GM13977 (cell line): ENCODE data around the gene ADAMTSL3.

ENCODE experiments used
- DNase-seq: peaks from one replicate; pipeline ENCODE4 v3.0.0; 2012; ENCODE audit warnings: low spot score
- in situ Hi-C: fragments of 300-500 bp; cut with MboI; formaldehyde crosslinking; loops from one replicate; pipeline ENCODE4 v1.12.0; 2022; ENCODE audit warnings: low sequenced_read_pairs, low pct_unique_long_range_greater_than_20kb, mixed read lengths, inconsistent platforms; ENCODE audit not compliant: unreplicated experiment
- TF ChIP-seq, protein P1 (sequence below): IDR thresholded peaks from 2 replicates; pipeline ENCODE4 v1.5.1; 2012; ENCODE audit warnings: mild to moderate bottlenecking, control low read depth; ENCODE audit not compliant: insufficient read depth; ENCODE audit errors: extremely low read depth, missing control alignments

ADAMTSL3 gene

DNA sequence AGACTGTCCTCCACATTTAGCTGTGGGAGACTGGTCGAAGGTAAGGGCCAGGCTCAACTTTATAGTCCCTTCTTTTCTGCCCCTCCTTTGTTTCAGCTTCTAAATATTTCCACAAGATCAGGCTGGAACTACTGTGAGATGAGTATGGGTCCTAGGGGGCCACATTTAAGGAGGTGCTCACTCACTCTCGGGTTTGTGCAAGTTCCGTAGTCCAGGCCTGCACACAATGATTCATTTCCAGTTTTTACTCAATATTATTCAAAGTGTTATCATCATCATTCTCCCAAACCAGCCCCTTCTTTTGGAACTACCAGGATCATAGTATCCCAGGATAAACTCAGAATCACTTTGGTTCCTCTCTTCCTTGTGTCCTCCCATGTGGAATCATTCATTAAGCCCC, 289.1 kb downstream of the ADAMTSL3 start:
- no peak for DNase-seq
- TF ChIP-seq, protein P1, sequence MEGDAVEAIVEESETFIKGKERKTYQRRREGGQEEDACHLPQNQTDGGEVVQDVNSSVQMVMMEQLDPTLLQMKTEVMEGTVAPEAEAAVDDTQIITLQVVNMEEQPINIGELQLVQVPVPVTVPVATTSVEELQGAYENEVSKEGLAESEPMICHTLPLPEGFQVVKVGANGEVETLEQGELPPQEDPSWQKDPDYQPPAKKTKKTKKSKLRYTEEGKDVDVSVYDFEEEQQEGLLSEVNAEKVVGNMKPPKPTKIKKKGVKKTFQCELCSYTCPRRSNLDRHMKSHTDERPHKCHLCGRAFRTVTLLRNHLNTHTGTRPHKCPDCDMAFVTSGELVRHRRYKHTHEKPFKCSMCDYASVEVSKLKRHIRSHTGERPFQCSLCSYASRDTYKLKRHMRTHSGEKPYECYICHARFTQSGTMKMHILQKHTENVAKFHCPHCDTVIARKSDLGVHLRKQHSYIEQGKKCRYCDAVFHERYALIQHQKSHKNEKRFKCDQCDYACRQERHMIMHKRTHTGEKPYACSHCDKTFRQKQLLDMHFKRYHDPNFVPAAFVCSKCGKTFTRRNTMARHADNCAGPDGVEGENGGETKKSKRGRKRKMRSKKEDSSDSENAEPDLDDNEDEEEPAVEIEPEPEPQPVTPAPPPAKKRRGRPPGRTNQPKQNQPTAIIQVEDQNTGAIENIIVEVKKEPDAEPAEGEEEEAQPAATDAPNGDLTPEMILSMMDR = no peak
- in situ Hi-C loops = no loop called here

DNA sequence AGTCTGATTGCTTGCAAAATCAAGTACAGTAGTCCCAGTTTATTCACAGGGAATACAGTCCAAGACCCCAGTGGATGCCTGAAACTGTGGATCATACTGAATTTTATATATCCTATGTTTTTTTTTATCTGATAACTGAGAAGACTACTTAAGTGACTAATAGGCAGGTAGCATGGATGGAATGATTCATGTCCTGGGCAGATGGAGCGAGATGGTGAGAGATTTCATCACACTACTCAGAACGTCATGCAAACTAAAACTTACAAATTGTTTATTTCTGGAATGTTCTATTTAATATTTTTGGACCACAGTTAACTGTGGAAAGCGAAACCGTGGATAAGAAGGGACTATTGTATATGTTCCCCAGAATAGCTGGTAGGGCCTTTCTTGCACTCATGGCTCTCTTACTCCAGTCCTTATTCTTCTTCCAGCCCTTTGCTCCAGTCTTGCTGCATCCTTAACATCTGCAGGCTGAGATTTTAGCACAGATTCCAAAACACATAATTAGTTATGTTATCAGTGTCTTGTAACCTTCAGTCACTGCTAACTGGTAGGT, 290.0 kb downstream of the ADAMTSL3 start:
- in situ Hi-C loops = no loop called here
- TF ChIP-seq, protein P1 = no peak

DNA sequence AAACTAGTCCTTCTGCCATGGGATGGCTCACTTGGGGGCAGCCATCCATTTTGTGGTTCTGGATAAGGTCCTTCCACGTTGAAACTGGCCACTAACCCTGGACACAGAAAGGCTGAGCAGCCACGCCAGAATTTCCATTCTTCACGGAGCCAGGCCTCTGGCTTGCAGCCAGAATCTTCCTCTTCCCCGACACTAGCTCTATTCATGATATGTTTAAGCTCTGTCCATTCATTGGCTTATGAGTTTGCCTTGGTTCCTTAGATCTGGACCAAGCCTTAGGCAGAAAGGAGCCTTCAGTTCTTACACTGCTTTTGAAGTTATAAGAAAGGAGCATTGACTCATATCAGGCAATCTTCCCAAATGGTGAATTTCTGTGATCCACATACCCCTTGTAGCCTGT, 293.2 kb downstream of the ADAMTSL3 start:
- in situ Hi-C loops = no loop called here
- TF ChIP-seq, protein P1 = no peak
- DNase-seq = no peak

More for the DNA sequence above, 290.0 kb downstream of the ADAMTSL3 start:
- DNase-seq = no peak

DNA sequence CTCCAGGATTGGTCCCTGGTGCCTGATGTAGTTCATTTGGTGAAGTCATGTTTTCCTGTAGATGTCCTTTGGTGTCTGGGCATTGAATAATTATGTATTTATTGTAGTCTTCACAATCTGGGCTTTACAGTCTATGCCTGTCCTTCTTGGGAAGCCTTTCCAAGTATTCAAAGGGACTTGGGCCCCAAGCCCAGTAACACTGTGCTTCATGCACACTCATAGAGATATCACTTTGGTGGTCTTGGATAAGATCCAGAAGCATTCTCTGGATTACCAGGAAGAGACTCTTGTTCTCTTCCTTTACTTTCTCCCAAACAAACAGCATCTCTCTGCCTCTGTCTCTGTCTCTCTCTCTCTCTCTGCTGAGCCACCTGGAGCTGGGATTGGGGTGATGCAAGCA, 300.6 kb downstream of the ADAMTSL3 start:
- TF ChIP-seq, protein P1 = no peak
- in situ Hi-C loops = no loop called here
- DNase-seq = no peak

DNA sequence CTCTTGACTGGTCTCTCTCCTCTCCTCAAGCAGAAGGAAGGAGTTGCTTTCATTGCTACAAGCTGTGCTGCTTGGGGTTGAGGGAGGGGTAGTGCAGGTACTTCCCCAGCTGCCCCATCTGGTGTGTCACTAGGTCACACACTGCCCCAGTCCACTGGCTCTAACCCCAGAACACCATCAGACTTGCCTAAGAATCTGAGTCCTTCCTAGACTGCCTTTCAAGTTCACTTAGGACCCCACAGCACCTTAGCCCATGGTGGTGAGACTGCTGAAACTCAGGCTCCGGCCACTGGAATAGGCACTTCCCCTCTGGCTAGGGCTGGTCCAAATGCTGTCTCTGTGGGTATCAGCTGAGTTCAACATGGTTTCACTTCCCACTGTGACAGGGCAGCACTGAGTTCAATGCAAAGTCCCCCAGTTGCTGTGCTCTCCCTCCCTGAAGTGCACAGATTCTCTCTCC, 301.9 kb downstream of the ADAMTSL3 start:
- no peak for DNase-seq
- TF ChIP-seq, protein P1 = no peak
- in situ Hi-C loops = no loop called here

DNA sequence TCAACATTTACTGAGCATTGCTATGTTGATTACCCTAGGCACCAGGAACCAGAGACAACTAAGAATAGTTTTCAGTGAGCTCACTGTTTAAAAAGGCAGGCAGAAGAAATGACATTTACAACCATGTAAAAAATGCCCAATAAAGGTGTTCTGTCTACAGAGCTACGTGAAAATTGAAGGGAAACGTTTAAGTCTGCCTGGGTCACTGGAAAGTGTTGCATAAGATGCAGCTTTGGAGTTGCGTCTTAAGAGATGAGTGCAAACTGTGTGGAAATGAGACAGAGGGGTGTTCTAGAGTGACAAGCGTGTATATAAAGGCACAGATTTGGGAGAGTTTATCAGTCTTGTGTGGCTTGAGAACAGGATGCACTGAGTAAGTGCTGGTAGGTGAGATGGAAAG, 303.0 kb downstream of the ADAMTSL3 start:
- in situ Hi-C loops = no loop called here
- TF ChIP-seq, protein P1 = no peak
- no peak for DNase-seq

DNA sequence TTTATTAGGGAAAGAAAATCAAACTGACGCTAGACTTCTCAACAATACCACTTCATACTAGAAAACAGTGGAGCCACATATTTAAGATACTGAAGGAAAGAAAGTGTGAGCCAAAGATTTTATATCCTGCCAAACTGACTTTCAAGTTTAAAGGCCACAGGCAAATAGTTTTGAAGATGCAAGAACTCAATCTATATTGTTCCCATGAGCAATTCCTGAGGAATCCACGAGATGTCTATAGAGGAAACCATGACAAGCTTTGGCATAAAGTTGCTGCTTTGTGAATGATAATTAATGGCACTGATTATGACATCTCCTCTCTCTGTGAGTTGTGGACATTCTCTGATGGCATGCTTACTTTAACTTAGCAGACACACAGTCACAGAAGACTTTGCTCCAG, 305.6 kb downstream of the ADAMTSL3 start:
- in situ Hi-C loops = no loop called here
- TF ChIP-seq, protein P1 = no peak
- DNase-seq = no peak
